Psoas muscle (tissue), 8 donors: ENCODE measurements around the gene ZNF814. TPM values are rescaled to one million over a fixed set of nuclear protein-coding genes. Genes with fewer than 3 reads are reported as not detected.
A peak's percentile ranks its signal among the peaks of the same experiment; 100 is the strongest.
"Not testable (repeated sequence)": the region's sequence is repeated elsewhere in the genome, so short reads cannot be mapped to it uniquely, and the experiment has no call there.

Source experiments
- ATAC-seq, 4 donors: fragments of 200-7000 bp; cut with Tn5 transposase; one replicate each; pipeline ENCODE4 v1.9.1; 2020; ENCODE audit warnings: moderate library complexity in 3 of 4, mild to moderate bottlenecking in 2 of 4
- DNase-seq, 2 donors: peaks; one replicate each; pipeline ENCODE4 v3.0.0-alpha.2; 2020
- H3K27ac ChIP-seq: fragments of 200-600 bp; one replicate; pipeline ENCODE4 v1.8.0; 2022
- H3K27me3 ChIP-seq, 3 donors: fragments of 200-600 bp in 1 of 3; one replicate each; pipeline versions ENCODE4 v1.6.1 to v1.8.0; 2013 to 2022; ENCODE audit warnings: low read length in 2 of 3, mild to moderate bottlenecking in 2 of 3, moderate library complexity in 1 of 3; ENCODE audit not compliant: insufficient read depth in 3 of 3
- H3K36me3 ChIP-seq, 2 donors: fragments of 200-600 bp in 1 of 2; one replicate each; pipeline versions ENCODE4 v1.6.1 to v1.8.0; 2013 to 2022; ENCODE audit warnings: low read depth in 1 of 2, mild to moderate bottlenecking in 1 of 2, moderate library complexity in 1 of 2; ENCODE audit not compliant: insufficient read depth in 1 of 2
- H3K4me1 ChIP-seq: fragments of 200-600 bp; one replicate; pipeline ENCODE4 v1.8.0; 2022
- H3K4me3 ChIP-seq: fragments of 200-600 bp; one replicate; pipeline ENCODE4 v1.8.0; 2022; ENCODE audit warnings: mild to moderate bottlenecking
- H3K9me3 ChIP-seq: fragments of 200-600 bp; one replicate; pipeline ENCODE4 v1.8.0; 2022
- WGBS, 3 donors: extraction: QIAGEN DNeasy Blood & Tissue Kit; methylation state at CpG; one replicate each; pipeline versions ENCODE4 v1.1.6 to v1.1.7; 2013; 5-methylcytosine and 5-hydroxymethylcytosine counted together
- intact Hi-C, 2 donors: fragments of 100-400 bp; cut with DNase I; formaldehyde crosslinking; loops; one replicate each; pipeline versions ENCODE4 v1.11.0 to v1.14.2; 2022
- polyA plus RNA-seq, 3 donors: library from polyadenylated mRNA; stranded (reverse); fragments of 200-250 nt; gene quantifications; one replicate each; pipeline ENCODE4 v1.2.3, GENCODE V29; 2013
- total RNA-seq, 4 donors: library from RNA; stranded (reverse); fragmentation: NEBNext Ultra II Directional in 2 of 4; extraction: Animal tissue kit (Norgen Biotek cat#: 25700) in 2 of 4; gene quantifications; one replicate each; pipeline versions ENCODE4 v1.2.1 to v1.2.4, GENCODE V29; 2021 to 2023
- TF ChIP-seq, protein P1 (sequence below): fragments of 200-600 bp; IDR thresholded peaks from one replicate; pipeline ENCODE4 v1.8.0; 2022; ENCODE audit warnings: antibody characterized with exemption
- donor health status: healthy with polysubstance abuse.
- donor health status: DM: no; HTN: no; CAD: no; lungs with moderate emphysema.
- donor health status: Bipolar disorder and iron deficiency.
- donor health status: healthy.
- donor health status: DM: yes; HTN: yes; CAD: no.
- donor health status: DM: no; HTN: no; CAD: no.
- donor health status: DM: no; HTN: no; CAD: no.
- donor health status: DM: yes; HTN: yes; CAD: no.

The ZNF814 gene
- total and polyA plus RNA-seq, 7 donors, result 5.3 to 12.1 (median 8.6) TPM

GRCh38 chr19:57812226-57812625 lies 76.6 kb downstream of the ZNF814 start:
- WGBS, 3 donors, result 85 to 90% (median 90%) methylated on average over 3 of the region's 3 CpGs
- peaks cover 19% of the 10 kb centered on the region for H3K4me1 ChIP-seq
- H3K4me3 ChIP-seq, result no peak overlapping the region
- H3K36me3 ChIP-seq, result peaks cover 5 to 49% of the 10 kb centered on the region in 2 donors
- TF ChIP-seq, protein P1, sequence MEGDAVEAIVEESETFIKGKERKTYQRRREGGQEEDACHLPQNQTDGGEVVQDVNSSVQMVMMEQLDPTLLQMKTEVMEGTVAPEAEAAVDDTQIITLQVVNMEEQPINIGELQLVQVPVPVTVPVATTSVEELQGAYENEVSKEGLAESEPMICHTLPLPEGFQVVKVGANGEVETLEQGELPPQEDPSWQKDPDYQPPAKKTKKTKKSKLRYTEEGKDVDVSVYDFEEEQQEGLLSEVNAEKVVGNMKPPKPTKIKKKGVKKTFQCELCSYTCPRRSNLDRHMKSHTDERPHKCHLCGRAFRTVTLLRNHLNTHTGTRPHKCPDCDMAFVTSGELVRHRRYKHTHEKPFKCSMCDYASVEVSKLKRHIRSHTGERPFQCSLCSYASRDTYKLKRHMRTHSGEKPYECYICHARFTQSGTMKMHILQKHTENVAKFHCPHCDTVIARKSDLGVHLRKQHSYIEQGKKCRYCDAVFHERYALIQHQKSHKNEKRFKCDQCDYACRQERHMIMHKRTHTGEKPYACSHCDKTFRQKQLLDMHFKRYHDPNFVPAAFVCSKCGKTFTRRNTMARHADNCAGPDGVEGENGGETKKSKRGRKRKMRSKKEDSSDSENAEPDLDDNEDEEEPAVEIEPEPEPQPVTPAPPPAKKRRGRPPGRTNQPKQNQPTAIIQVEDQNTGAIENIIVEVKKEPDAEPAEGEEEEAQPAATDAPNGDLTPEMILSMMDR, result no peak
- ATAC-seq, result no peak
- intact Hi-C loops, result no loop called here
- DNase-seq, result no peak
- peak overlapping the region; percentile 53 for H3K27ac ChIP-seq
- H3K27me3 ChIP-seq, result no peaks in the 10 kb centered on the region
- H3K9me3 ChIP-seq, result no peaks in the 10 kb centered on the region

DNA sequence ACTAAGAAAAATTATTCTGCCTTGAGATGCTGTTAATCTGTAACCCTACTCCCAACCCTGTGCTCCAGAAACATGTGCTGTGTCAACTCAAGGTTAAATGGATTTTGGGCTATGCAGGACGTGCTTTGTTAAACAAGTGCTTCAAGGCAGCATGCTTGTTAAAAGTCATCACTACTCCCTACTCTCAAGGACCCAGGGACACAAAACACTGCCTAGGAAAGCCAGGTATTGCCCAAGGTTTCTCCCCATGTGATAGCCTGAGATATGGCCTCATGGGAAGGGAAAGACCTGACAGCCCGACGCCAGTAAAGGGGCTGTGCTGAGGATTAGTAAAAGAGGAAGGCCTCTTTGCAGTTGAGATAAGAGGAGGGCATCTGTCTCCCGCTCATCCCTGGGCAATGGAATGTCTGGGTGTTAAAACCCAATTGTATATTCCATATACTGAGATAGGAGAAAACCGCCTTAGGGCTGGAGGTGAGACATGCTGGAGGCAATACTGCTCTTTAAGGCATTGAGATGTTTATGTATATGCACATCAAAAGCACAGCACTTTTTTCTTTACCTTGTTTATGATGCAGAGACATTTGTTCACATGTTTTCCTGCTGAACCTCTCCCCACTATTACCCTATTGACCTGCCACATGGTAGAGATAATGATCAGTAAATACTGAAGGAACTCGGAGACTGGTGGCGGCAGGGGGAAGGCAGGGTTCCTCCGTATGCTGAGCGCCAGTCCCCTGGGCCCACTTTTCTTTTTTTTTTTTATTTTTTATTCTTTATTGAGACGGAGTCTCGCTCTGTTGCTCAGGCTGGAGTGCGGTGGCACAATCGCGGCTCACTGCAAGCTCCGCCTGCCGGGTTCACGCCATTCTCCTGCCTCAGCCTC lies 78.2 kb downstream of the ZNF814 start:
- ATAC-seq, intact Hi-C loops, DNase-seq, H3K9me3 ChIP-seq, H3K4me3 ChIP-seq, H3K27ac ChIP-seq, H3K27me3 ChIP-seq: not testable (repeated sequence)
- Histone ChIP-seq H3K36me3 (peaks cover 5 to 61% of the 10 kb centered on the region in 2 donors), H3K4me1 (peaks cover 19% of the 10 kb centered on the region)
- WGBS, 3 donors, result 80 to 84% (median 82%) methylated on average over 17 of the region's 17 CpGs

DNA sequence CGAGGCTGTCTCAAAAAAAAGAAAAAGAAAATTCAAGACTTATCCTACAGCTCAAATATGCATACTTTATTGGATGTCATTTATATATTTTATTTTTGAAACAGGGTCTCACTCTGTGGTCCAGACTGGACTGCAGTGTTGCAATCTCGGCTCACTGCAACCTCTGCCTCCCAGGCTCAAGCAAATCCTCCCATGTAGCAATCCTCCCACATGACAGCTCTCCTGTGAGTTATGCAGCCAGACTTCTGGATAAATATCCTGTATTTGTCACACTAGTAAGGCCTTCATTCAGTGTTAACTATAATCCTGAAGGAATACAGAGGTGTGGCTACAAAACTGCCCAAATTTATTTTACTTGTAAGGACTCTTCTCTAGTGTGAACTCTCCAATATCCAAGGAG lies 81.3 kb downstream of the ZNF814 start:
- peaks cover 11% of the 10 kb centered on the region for H3K4me1 ChIP-seq
- no peak for DNase-seq
- WGBS, 3 donors, result 88 to 98% (median 93%) methylated on average over 2 of the region's 2 CpGs
- H3K4me3 ChIP-seq, result no peak overlapping the region
- no peaks in the 10 kb centered on the region for H3K27me3 ChIP-seq
- intact Hi-C loops, result no loop called here
- peaks cover 5 to 62% of the 10 kb centered on the region in 2 donors for H3K36me3 ChIP-seq
- TF ChIP-seq, protein P1, result no peak
- peak in 1 of 4 donors; percentile 29 for ATAC-seq
- no peaks in the 10 kb centered on the region for H3K9me3 ChIP-seq
- H3K27ac ChIP-seq, result no peak overlapping the region

- ATAC-seq (peak in 2 of 4 donors; percentile 29 to 46), DNase-seq (no peak)
- Histone ChIP-seq H3K9me3 (no peaks in the 10 kb centered on the region), H3K27ac (peak overlapping the region; percentile 42), H3K4me3 (peak overlapping the region; percentile 64), H3K4me1 (peaks cover 13% of the 10 kb centered on the region), H3K36me3 (peaks cover 5 to 28% of the 10 kb centered on the region in 2 donors), H3K27me3 (no peaks in the 10 kb centered on the region)
- intact Hi-C loops, result no loop called here
- WGBS, 3 donors, result 11 to 18% (median 16%) methylated on average over 19 of the region's 19 CpGs
- TF ChIP-seq, protein P1, result no peak
These were observed 85.1 kb downstream of the ZNF814 start for GRCh38 chr19:57803594-57804325.

DNA sequence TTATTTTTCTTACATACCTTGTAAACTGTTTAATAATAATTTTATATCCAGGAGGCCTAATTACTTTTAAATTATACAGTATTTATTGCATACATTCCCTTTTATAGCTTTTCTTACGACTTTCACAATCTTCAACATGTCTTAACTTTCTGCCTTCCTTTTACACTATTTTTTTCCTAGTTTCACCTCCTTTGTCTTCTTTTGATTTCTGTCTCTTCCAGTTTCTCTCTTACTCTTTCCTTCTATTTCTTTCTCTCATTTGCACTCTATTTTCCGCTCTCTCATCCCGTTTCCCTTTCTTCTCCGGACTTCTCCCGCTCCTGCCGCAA lies 85.6 kb downstream of the ZNF814 start:
- DNase-seq (no peak), ATAC-seq (no peak)
- Histone ChIP-seq H3K36me3 (peaks cover 2 to 24% of the 10 kb centered on the region in 2 donors), H3K27ac (peak overlapping the region; percentile 42), H3K27me3 (no peaks in the 10 kb centered on the region), H3K9me3 (no peaks in the 10 kb centered on the region), H3K4me1 (peaks cover 13% of the 10 kb centered on the region), H3K4me3 (peak overlapping the region; percentile 64)
- 22 to 40% (median 33%) methylated on average over 6 of the region's 6 CpGs for WGBS, 3 donors
- TF ChIP-seq, protein P1, result no peak
- intact Hi-C loops, result no loop called here
